Fibroblast of lung (primary cell): ENCODE measurements around the gene CHST15.

Experiments
- EZH2 ChIP-seq: IDR thresholded peaks from 2 replicates; pipeline ENCODE4 v1.5.1; 2012; ENCODE audit warnings: low read length, control low read depth, mild to moderate bottlenecking; ENCODE audit errors: missing control alignments
- TF ChIP-seq, protein P1 (sequence below), 2 donors: IDR thresholded peaks in 1 of 2; conservative IDR thresholded peaks in 1 of 2; 1 replicate in 1 of 2; 2 replicates in 1 of 2; pipeline ENCODE4 v1.5.1; 2011 to 2012; ENCODE audit warnings: low read length in 2 of 2, control low read depth in 1 of 2, inconsistent platforms in 1 of 2, low read depth in 1 of 2, mild to moderate bottlenecking in 1 of 2

DNA sequence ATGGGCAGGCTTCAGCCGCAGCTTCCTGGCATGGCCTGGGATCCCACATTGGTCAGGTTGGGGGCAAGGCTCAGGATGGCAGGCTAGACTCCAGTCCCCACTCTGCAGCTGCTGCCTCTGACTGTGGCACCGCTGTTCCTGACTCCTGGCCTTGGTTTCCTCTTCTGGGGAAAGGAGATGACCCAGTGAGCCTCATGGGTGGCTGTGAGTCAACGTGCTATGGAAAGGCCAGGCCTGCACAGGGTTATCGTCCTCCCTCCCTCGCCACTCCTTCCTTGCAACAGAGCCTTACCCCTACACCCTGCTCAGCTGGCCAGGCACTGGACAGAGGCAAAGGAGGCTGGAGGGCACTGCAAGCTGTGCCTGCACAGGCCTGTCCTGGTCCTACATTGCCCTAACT is 36.1 kb upstream of the CHST15 start:
- TF ChIP-seq, protein P1, sequence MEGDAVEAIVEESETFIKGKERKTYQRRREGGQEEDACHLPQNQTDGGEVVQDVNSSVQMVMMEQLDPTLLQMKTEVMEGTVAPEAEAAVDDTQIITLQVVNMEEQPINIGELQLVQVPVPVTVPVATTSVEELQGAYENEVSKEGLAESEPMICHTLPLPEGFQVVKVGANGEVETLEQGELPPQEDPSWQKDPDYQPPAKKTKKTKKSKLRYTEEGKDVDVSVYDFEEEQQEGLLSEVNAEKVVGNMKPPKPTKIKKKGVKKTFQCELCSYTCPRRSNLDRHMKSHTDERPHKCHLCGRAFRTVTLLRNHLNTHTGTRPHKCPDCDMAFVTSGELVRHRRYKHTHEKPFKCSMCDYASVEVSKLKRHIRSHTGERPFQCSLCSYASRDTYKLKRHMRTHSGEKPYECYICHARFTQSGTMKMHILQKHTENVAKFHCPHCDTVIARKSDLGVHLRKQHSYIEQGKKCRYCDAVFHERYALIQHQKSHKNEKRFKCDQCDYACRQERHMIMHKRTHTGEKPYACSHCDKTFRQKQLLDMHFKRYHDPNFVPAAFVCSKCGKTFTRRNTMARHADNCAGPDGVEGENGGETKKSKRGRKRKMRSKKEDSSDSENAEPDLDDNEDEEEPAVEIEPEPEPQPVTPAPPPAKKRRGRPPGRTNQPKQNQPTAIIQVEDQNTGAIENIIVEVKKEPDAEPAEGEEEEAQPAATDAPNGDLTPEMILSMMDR (conservative IDR thresholded peaks at IDR 0.05 in 1 of 2, IDR thresholded peaks at IDR 0.05 in 1 of 2; ENCODE audit: low read depth in 1 of 2, low read length in 2 of 2): no peak
- no peak for TF ChIP-seq EZH2
